Measurements from ENCODE around the gene GOLGA6D.

DNA sequence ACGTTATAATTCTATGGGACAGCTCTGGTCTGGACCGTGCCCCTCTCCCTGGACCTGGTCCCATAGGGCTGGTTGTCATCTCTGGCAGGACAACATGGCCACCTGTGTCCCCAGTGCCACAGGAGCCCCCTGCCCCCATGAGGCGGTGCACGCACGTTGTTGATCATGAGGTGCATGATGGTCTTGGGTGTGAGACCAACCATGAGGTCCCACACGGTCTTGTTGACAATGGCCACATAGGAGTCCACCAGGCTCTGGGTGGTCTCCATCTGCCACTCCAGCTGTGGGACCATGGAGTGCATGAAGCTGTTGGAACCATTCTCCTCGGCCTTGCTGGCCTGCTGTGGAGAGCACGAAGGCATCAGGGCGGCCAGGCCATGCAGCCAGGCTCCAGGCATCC, 19.7 kb downstream of the GOLGA6D start:
- TF ChIP-seq, protein P1, sequence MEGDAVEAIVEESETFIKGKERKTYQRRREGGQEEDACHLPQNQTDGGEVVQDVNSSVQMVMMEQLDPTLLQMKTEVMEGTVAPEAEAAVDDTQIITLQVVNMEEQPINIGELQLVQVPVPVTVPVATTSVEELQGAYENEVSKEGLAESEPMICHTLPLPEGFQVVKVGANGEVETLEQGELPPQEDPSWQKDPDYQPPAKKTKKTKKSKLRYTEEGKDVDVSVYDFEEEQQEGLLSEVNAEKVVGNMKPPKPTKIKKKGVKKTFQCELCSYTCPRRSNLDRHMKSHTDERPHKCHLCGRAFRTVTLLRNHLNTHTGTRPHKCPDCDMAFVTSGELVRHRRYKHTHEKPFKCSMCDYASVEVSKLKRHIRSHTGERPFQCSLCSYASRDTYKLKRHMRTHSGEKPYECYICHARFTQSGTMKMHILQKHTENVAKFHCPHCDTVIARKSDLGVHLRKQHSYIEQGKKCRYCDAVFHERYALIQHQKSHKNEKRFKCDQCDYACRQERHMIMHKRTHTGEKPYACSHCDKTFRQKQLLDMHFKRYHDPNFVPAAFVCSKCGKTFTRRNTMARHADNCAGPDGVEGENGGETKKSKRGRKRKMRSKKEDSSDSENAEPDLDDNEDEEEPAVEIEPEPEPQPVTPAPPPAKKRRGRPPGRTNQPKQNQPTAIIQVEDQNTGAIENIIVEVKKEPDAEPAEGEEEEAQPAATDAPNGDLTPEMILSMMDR (IDR thresholded peaks at IDR 0.05) = no peak
- no peak for TF ChIP-seq POLR2AphosphoS5 (IDR thresholded peaks at IDR 0.05)
- no peak for TF ChIP-seq POLR2A (IDR thresholded peaks at IDR 0.05; ENCODE audit: low read depth)

Data from esophagus muscularis mucosa (tissue), 3 donors.